Calu3 (cell line): ENCODE results near the gene LMAN1L. TPM values are rescaled to one million over a fixed set of nuclear protein-coding genes. Genes with fewer than 3 reads are reported as not detected.
A peak's percentile ranks its signal among the peaks of the same experiment; 100 is the strongest.

Experiments
- BruUV-seq: library from RNA; stranded (reverse); fragments of 400-500 nt; replicated peaks from 2 replicates; lab custom pipeline; 2021; lab: Mats Ljungman, UMichigan
- CTCF ChIA-PET: fragments of 300-600 bp; sonication (Branson Sonifier 250); formaldehyde crosslinking; loops from one replicate; lab custom pipeline; 2022; ENCODE audit warnings: antibody characterized with exemption; lab: Charles Lee
- DNase-seq: peaks from one replicate; pipeline ENCODE4 v3.0.0; 2022
- H3K27ac Mint-ChIP-seq: one replicate; pipeline ENCODE4 v1.8.0; 2022; ENCODE audit warnings: mixed read lengths; ENCODE audit not compliant: unreplicated experiment
- H3K27me3 Mint-ChIP-seq: one replicate; pipeline ENCODE4 v1.8.0; 2022; ENCODE audit warnings: mixed read lengths; ENCODE audit not compliant: unreplicated experiment
- H3K36me3 Mint-ChIP-seq: one replicate; pipeline ENCODE4 v1.8.0; 2022; ENCODE audit warnings: mild to moderate bottlenecking, moderate library complexity, mixed read lengths; ENCODE audit not compliant: insufficient read depth, unreplicated experiment
- H3K4me1 Mint-ChIP-seq: one replicate; pipeline ENCODE4 v1.8.0; 2022; ENCODE audit warnings: mild to moderate bottlenecking, low read depth, mixed read lengths; ENCODE audit not compliant: unreplicated experiment
- H3K4me3 Mint-ChIP-seq: one replicate; pipeline ENCODE4 v1.8.0; 2022; ENCODE audit warnings: mild to moderate bottlenecking, low read depth, moderate library complexity, mixed read lengths; ENCODE audit not compliant: unreplicated experiment
- H3K9me3 Mint-ChIP-seq: one replicate; pipeline ENCODE4 v1.8.0; 2022; ENCODE audit warnings: low read depth, mixed read lengths; ENCODE audit not compliant: unreplicated experiment
- intact Hi-C: fragments of 100-400 bp; cut with micrococcal nuclease; formaldehyde crosslinking; loops from one replicate; pipeline ENCODE4 v1.10.0; 2022; ENCODE audit not compliant: unreplicated experiment
- total RNA-seq: library from RNA; stranded (reverse); gene quantifications from 2 replicates; pipeline ENCODE4 v1.2.3, GENCODE V29; 2022
- TF ChIP-seq, protein P1 (sequence below): fragments of 200-600 bp; IDR thresholded peaks from one replicate; pipeline ENCODE4 v1.8.0; 2022; ENCODE audit warnings: antibody characterized with exemption; ENCODE audit not compliant: unreplicated experiment

The LMAN1L gene
- total RNA-seq, 1 experiment from 2014 or later = 0.35 TPM

DNA sequence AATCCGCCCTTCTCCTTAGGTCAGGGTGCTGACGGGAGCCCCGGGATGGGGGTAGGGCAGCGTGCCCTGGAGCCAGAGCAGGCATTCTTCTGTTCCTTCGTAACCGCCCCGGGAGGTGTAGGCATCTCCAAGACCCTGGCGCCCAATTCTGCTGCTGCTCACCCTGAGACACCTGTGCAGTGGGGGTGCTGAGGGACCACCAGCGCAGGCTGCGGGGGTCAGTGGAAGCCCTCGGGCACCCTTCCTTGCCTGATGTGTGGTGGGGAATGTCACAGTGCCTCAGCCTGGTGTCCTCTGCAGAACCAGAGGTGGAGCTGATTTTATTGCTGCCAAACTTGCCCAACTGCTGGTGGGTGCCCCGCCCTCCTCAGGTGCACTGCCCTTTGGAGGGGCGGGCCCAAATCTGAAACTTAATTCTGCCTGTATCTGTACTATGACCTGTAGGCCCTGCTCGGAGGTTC, 23.4 kb upstream of the LMAN1L start:
- no peak overlapping the region for H3K4me3 Mint-ChIP-seq
- peak; percentile 73 for DNase-seq
- TF ChIP-seq, protein P1, sequence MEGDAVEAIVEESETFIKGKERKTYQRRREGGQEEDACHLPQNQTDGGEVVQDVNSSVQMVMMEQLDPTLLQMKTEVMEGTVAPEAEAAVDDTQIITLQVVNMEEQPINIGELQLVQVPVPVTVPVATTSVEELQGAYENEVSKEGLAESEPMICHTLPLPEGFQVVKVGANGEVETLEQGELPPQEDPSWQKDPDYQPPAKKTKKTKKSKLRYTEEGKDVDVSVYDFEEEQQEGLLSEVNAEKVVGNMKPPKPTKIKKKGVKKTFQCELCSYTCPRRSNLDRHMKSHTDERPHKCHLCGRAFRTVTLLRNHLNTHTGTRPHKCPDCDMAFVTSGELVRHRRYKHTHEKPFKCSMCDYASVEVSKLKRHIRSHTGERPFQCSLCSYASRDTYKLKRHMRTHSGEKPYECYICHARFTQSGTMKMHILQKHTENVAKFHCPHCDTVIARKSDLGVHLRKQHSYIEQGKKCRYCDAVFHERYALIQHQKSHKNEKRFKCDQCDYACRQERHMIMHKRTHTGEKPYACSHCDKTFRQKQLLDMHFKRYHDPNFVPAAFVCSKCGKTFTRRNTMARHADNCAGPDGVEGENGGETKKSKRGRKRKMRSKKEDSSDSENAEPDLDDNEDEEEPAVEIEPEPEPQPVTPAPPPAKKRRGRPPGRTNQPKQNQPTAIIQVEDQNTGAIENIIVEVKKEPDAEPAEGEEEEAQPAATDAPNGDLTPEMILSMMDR = no peak
- peaks cover 49% of the 10 kb centered on the region for H3K4me1 Mint-ChIP-seq
- H3K36me3 Mint-ChIP-seq = peaks cover 5% of the 10 kb centered on the region
- CTCF ChIA-PET = interaction anchor here (1.0 to 1.7 kb wide), 5 partner anchors 11 to 147 kb away, joined by 3 to 6 read pairs (median 3); partner anchors contain the start of gene CYP1A1
- intact Hi-C loops = no loop called here
- BruUV-seq = no TSS peak
- H3K27ac Mint-ChIP-seq = no peak overlapping the region
- no peaks in the 10 kb centered on the region for H3K27me3 Mint-ChIP-seq
- H3K9me3 Mint-ChIP-seq = no peaks in the 10 kb centered on the region

DNA sequence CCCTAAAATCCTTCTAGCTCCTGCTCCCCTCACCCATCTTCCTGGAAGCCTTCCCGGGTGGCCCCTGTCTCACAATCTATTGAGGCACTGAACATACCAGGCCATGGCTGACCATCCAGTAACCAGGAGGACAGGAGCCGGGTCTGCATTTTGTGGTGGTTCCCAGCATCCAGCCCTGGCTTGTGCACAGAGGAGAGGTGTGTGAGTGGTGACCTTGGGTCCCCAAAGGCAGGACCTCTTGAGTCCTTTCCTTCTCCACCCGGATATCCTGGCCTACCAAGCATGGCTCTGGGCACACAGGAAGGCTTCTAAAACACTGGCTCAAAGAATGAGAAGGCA, 22.9 kb upstream of the LMAN1L start:
- Mint-ChIP-seq H3K27me3 (no peaks in the 10 kb centered on the region), H3K27ac (no peak overlapping the region), H3K4me3 (no peak overlapping the region), H3K9me3 (no peaks in the 10 kb centered on the region), H3K4me1 (peaks cover 44% of the 10 kb centered on the region), H3K36me3 (peaks cover 3% of the 10 kb centered on the region)
- TF ChIP-seq, protein P1 = no peak
- intact Hi-C loops = no loop called here
- BruUV-seq = no TSS peak
- DNase-seq = no peak
- CTCF ChIA-PET = interaction anchor here (0.6 to 1.7 kb wide), 6 partner anchors 10 to 148 kb away, joined by 3 to 6 read pairs (median 3); partner anchors contain the start of gene CYP1A1

- TF ChIP-seq, protein P1 = no peak
- Mint-ChIP-seq H3K4me3 (no peak overlapping the region), H3K9me3 (no peaks in the 10 kb centered on the region), H3K36me3 (peaks cover 4% of the 10 kb centered on the region), H3K27ac (no peak overlapping the region), H3K27me3 (no peaks in the 10 kb centered on the region), H3K4me1 (peaks cover 38% of the 10 kb centered on the region)
- BruUV-seq = no TSS peak
- CTCF ChIA-PET = interaction anchor here (0.6 to 1.7 kb wide), 4 partner anchors 10 to 75 kb away, joined by 3 to 6 read pairs (median 3); no protein-coding TSS in a partner anchor
- intact Hi-C loops = no loop called here
- DNase-seq = peak; percentile 69
Observed at GRCh38 chr15:74790080-74790916, 22.3 kb upstream of the LMAN1L start.

DNA sequence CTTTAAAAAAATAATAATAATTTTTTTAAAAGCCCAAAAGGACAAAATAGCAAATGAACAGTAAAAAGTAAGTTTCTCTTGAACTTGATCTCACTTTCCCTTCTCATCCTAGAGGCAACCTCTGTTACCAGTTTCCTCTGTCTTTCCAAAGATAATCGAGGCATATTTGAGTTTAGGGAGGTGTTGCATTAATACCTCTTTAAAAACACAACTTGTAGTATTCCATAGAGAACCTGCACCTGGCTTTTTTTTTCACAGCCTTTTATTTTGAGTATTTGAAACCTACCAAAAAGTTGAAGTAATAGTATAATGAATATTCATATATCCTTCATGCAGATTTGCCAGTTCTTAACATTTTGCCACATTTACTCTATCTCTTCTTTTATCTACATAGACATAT, 21.6 kb upstream of the LMAN1L start:
- no TSS peak for BruUV-seq
- Mint-ChIP-seq H3K4me3 (no peak overlapping the region), H3K27me3 (no peaks in the 10 kb centered on the region), H3K36me3 (peaks cover 6% of the 10 kb centered on the region), H3K27ac (no peak overlapping the region), H3K9me3 (no peaks in the 10 kb centered on the region), H3K4me1 (peaks cover 36% of the 10 kb centered on the region)
- TF ChIP-seq, protein P1 = no peak
- DNase-seq = no peak
- CTCF ChIA-PET = no interaction called here
- intact Hi-C loops = no loop called here
